IMR-90 (cell line): ENCODE results near the gene DCANP1. TPM values are rescaled to one million over a fixed set of nuclear protein-coding genes. Genes with fewer than 3 reads are reported as not detected.

Experiments used
- ATAC-seq: fragments of 200-7000 bp; cut with Tn5 transposase; 2 replicates; pipeline ENCODE4 v1.9.1; 2020; ENCODE audit warnings: low read depth, mild to moderate bottlenecking, moderate library complexity
- BruUV-seq: library from RNA; stranded (reverse); fragments of 400-500 nt; replicated peaks from 2 replicates; lab custom pipeline; 2021; lab: Mats Ljungman, UMichigan
- CTCF ChIA-PET: fragments of 300-600 bp; formaldehyde crosslinking; extraction: SDS; loops from one replicate; lab custom pipeline; 2021; ENCODE audit warnings: antibody characterized with exemption; lab: Yijun Ruan, JAX
- POLR2A ChIA-PET: fragments of 300-600 bp; sonication (Branson Sonifier 250); formaldehyde crosslinking; loops from one replicate; lab custom pipeline; 2022; ENCODE audit warnings: antibody characterized with exemption; ENCODE audit not compliant: unreplicated experiment; lab: Charles Lee
- DNase-seq: peaks from one replicate; pipeline ENCODE4 v3.0.0; 2013
- H2AFZ ChIP-seq: replicated peaks from 2 replicates; pipeline ENCODE3; 2013; ENCODE audit warnings: low read length, mild to moderate bottlenecking; ENCODE audit not compliant: poor library complexity
- H2AK5ac ChIP-seq: 2 replicates; pipeline ENCODE4 v1.6.1; 2013; ENCODE audit warnings: low read depth, low read length, inconsistent platforms
- H2AK9ac ChIP-seq: replicated peaks from 2 replicates; pipeline ENCODE3; 2013; ENCODE audit warnings: mild to moderate bottlenecking, low read depth, low read length, moderate library complexity; ENCODE audit not compliant: poor library complexity
- H2BK120ac ChIP-seq: 2 replicates; pipeline ENCODE4 v1.6.1; 2013; ENCODE audit warnings: low read depth, low read length, inconsistent platforms
- H2BK15ac ChIP-seq: 3 replicates; pipeline ENCODE4 v1.6.1; 2013; ENCODE audit warnings: low read depth, low read length, inconsistent platforms
- H2BK20ac ChIP-seq: 2 replicates; pipeline ENCODE4 v1.6.1; 2013; ENCODE audit warnings: low read depth, mild to moderate bottlenecking, inconsistent platforms, low read length, moderate library complexity
- H2BK5ac ChIP-seq: 2 replicates; pipeline ENCODE4 v1.6.1; 2013; ENCODE audit warnings: mild to moderate bottlenecking, low read depth, low read length, inconsistent platforms; ENCODE audit not compliant: poor library complexity, severe bottlenecking
- H3K14ac ChIP-seq: replicated peaks from 2 replicates; pipeline ENCODE4 v1.6.1; 2013; ENCODE audit warnings: low read depth, low read length, inconsistent platforms
- H3K18ac ChIP-seq: 2 replicates; pipeline ENCODE4 v1.6.1; 2013; ENCODE audit warnings: low read depth, low read length, control low read depth
- H3K23ac ChIP-seq: 2 replicates; pipeline ENCODE4 v1.6.1; 2013; ENCODE audit warnings: low read depth, low read length, inconsistent platforms
- H3K27ac ChIP-seq: 2 replicates; pipeline ENCODE4 v1.5.1; 2013; ENCODE audit warnings: mild to moderate bottlenecking, control low read depth, low read length; ENCODE audit not compliant: insufficient read depth
- H3K27me3 ChIP-seq: 2 replicates; pipeline ENCODE4 v1.6.1; 2013; ENCODE audit warnings: low read length; ENCODE audit not compliant: control insufficient read depth, insufficient read depth
- H3K36me3 ChIP-seq: 2 replicates; pipeline ENCODE4 v1.6.1; 2013; ENCODE audit warnings: low read length, mixed read lengths; ENCODE audit not compliant: control insufficient read depth, insufficient read depth
- H3K4ac ChIP-seq: 2 replicates; pipeline ENCODE4 v1.6.1; 2013; ENCODE audit warnings: low read depth, low read length, inconsistent platforms
- H3K4me1 ChIP-seq: 2 replicates; pipeline ENCODE4 v1.6.1; 2013; ENCODE audit warnings: low read length, mixed read lengths; ENCODE audit not compliant: control insufficient read depth, insufficient read depth
- H3K4me2 ChIP-seq: 2 replicates; pipeline ENCODE4 v1.6.1; 2013; ENCODE audit warnings: low read depth, mild to moderate bottlenecking, control low read depth, low read length, moderate library complexity
- H3K4me3 ChIP-seq: 2 replicates; pipeline ENCODE4 v1.5.1; 2013; ENCODE audit warnings: low read depth, mild to moderate bottlenecking, control low read depth, low read length, moderate library complexity; ENCODE audit not compliant: insufficient read depth
- H3K56ac ChIP-seq: 2 replicates; pipeline ENCODE4 v1.6.1; 2013; ENCODE audit warnings: low read length, inconsistent platforms; ENCODE audit not compliant: insufficient read depth; ENCODE audit errors: extremely low read depth
- H3K79me1 ChIP-seq, 2 experiments: 2 replicates each; pipeline ENCODE4 v1.6.1; 2013; ENCODE audit warnings: low read length in 2 of 2, inconsistent platforms in 1 of 2, low read depth in 1 of 2
- H3K9ac ChIP-seq: 2 replicates; pipeline ENCODE4 v1.6.1; 2013; ENCODE audit warnings: low read depth, low read length, control low read depth
- H3K9me1 ChIP-seq: 2 replicates; pipeline ENCODE4 v1.6.1; 2013; ENCODE audit warnings: low read length, inconsistent platforms; ENCODE audit not compliant: insufficient read depth
- H3K9me3 ChIP-seq: 2 replicates; pipeline ENCODE4 v1.6.1; 2013; ENCODE audit warnings: low read length; ENCODE audit not compliant: control insufficient read depth, insufficient read depth
- H4K20me1 ChIP-seq: 2 replicates; pipeline ENCODE4 v1.6.1; 2013; ENCODE audit warnings: low read length, inconsistent platforms; ENCODE audit not compliant: insufficient read depth
- H4K5ac ChIP-seq: 2 replicates; pipeline ENCODE4 v1.6.1; 2013; ENCODE audit warnings: mild to moderate bottlenecking, low read depth, low read length, control low read depth
- H4K8ac ChIP-seq, 2 experiments: 2 replicates each; pipeline ENCODE4 v1.6.1; 2013; ENCODE audit warnings: low read depth in 2 of 2, low read length in 2 of 2, control low read depth in 1 of 2, inconsistent platforms in 1 of 2
- H4K91ac ChIP-seq: 2 replicates; pipeline ENCODE4 v1.6.1; 2013; ENCODE audit warnings: low read depth, low read length, inconsistent platforms; ENCODE audit not compliant: insufficient read depth
- FOS ChIP-seq: fragments of 150-350 bp; IDR thresholded peaks from 2 replicates; pipeline ENCODE4 v1.6.1; 2016; ENCODE audit warnings: low read depth, low read length
- MAFK ChIP-seq: IDR thresholded peaks from 2 replicates; pipeline ENCODE4 v1.6.1; 2012; ENCODE audit warnings: low read depth, low read length, improper control_type of control experiment
- MAZ ChIP-seq: IDR thresholded peaks from 2 replicates; pipeline ENCODE4 v1.6.1; 2012; ENCODE audit warnings: low read depth, mild to moderate bottlenecking, low read length, improper control_type of control experiment, moderate library complexity, borderline replicate concordance
- NFE2L2 ChIP-seq: fragments of 150-350 bp; IDR thresholded peaks from 2 replicates; pipeline ENCODE4 v1.6.1; 2016; ENCODE audit warnings: low read depth, mild to moderate bottlenecking, low read length
- RAD21 ChIP-seq: IDR thresholded peaks from 2 replicates; pipeline ENCODE4 v1.6.1; 2012; ENCODE audit warnings: low read length, improper control_type of control experiment
- WGBS, 2 experiments: methylation state at CpG; one replicate each; pipeline versions ENCODE4 v1.1.5 to v1.1.7; 2013; ENCODE audit warnings: missing lambda C conversion rate in 2 of 2; ENCODE audit not compliant: insufficient read length in 1 of 2; ENCODE audit errors: extremely low coverage in 2 of 2; 5-methylcytosine and 5-hydroxymethylcytosine counted together
- dilution Hi-C: fragments of 300-500 bp; cut with HindIII; formaldehyde crosslinking; loops from one replicate; pipeline ENCODE4 v1.14.3; 2018; ENCODE audit warnings: low sequenced_read_pairs; ENCODE audit not compliant: unreplicated experiment
- in situ Hi-C: fragments of 300-500 bp; cut with MboI; formaldehyde crosslinking; loops from 3 replicates; pipeline ENCODE4 v1.14.3; 2019; ENCODE audit warnings: low sequenced_read_pairs, inconsistent platforms, mixed read lengths
- intact Hi-C: fragments of 100-400 bp; cut with micrococcal nuclease; formaldehyde crosslinking; loops from 2 replicates; pipeline ENCODE4 v1.10.0; 2022
- polyA plus RNA-seq, 3 experiments: library from polyadenylated mRNA; depleted of rRNA; stranded (reverse); fragments of >200 nt; gene quantifications; 2 replicates each; pipeline ENCODE4 v1.2.3, GENCODE V29; 2012; ENCODE audit warnings: low replicate concordance in 1 of 3
- total RNA-seq: library from RNA; depleted of rRNA; stranded (reverse); fragments of >200 nt; gene quantifications from 2 replicates; pipeline ENCODE4 v1.2.3, GENCODE V29; 2012
- TF ChIP-seq, protein P1 (sequence below): fragments of 150-350 bp; IDR thresholded peaks from 2 replicates; pipeline ENCODE4 v1.6.1; 2017; ENCODE audit warnings: mild to moderate bottlenecking, antibody characterized with exemption, low read length, low read depth

The DCANP1 gene
- total and polyA plus RNA-seq, 2 of the 4 experiments (the other 2 are of a cell fraction), result not detected

DNA sequence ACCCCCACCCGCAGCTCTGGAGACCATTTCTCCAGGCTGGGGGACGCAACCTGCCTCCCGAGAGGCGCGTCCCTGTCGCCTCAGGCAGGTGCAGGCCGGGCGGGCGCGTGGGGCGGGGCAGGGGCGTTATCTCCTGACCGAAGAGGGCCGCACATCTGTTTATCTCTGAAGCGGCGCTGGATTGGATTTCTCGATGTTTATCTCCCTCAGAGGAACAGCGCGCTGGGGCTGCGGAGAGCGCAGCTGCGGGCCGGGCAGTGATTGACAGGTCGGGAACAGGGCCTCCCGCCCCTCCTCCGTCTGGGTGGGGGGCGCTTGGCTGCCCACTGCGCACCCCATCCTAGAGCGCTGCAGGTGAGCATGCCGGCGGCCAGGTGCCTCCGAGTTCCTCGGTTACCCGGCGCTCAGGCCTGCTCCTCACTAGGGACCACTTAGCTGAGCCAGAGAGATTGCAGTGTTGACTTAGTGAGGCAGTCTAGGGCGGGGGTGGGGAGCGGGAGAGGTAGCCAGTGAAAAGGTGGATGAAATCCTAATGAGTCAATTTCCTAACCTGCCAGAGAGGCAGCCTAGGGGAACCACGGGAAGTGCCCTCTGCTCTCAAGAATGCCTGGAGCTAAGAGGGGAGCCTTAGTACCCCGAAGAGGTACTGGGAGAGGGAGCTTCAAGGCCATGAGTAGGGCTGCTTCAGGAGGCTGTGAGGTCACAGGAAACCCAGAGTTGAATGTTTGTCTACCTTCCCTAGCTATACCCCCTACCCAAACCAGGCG lies 44.6 kb upstream of the DCANP1 start (continued):
- TF ChIP-seq, protein P1, sequence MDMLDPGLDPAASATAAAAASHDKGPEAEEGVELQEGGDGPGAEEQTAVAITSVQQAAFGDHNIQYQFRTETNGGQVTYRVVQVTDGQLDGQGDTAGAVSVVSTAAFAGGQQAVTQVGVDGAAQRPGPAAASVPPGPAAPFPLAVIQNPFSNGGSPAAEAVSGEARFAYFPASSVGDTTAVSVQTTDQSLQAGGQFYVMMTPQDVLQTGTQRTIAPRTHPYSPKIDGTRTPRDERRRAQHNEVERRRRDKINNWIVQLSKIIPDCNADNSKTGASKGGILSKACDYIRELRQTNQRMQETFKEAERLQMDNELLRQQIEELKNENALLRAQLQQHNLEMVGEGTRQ, result no peak

DNA sequence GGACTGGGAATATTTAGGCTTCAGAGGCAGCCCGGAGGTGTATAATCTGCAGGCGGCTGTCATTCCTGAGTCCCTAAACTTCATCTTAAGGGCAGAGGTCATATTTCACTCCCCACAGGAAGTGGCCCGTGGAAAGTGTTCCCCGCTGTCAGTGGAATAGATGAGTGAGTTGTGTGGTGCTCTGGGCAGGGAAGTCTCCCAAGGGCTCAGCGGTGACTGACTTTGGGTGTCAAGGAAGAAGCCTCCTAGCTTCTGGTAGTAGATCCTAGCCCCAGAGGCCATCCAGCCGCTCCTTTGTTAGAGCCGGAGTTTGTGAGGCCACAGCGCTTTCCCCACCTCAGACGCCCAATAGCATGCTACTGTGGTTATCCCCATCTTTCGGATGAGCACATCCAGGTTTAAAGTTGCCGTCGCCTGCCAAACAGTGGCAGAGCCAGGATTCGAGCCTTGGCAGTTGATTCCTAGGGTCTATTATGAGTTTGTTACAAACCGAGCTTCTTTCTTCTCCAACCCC lies 43.9 kb upstream of the DCANP1 start:
- Histone ChIP-seq H3K4me3 (no peak overlapping the region), H3K23ac (no peak overlapping the region), H2AFZ (no peak overlapping the region), H4K8ac (no peak overlapping the region), H4K20me1 (no peaks in the 10 kb centered on the region), H3K4me2 (no peak overlapping the region), H2BK5ac (no peak overlapping the region), H3K36me3 (no peaks in the 10 kb centered on the region), H3K4ac (no peak overlapping the region), H3K79me1 (no peaks in the 10 kb centered on the region), H2AK9ac (no peak overlapping the region), H3K18ac (no peak overlapping the region), H3K9ac (no peak overlapping the region), H4K91ac (no peak overlapping the region), H3K27me3 (peaks cover 45% of the 10 kb centered on the region), H3K9me1 (no peaks in the 10 kb centered on the region), H2AK5ac (no peak overlapping the region), H3K56ac (no peak overlapping the region), H2BK120ac (no peak overlapping the region), H2BK20ac (no peak overlapping the region), H3K27ac (no peak overlapping the region), H2BK15ac (no peak overlapping the region), H3K4me1 (peaks cover 15% of the 10 kb centered on the region), H3K9me3 (no peaks in the 10 kb centered on the region), H3K14ac (no peak overlapping the region), H4K5ac (no peak overlapping the region)
- no peak for TF ChIP-seq RAD21
- TF ChIP-seq MAZ, result no peak
- TF ChIP-seq NFE2L2, result no peak
- no peak for TF ChIP-seq MAFK
- no peak for TF ChIP-seq FOS
- intact Hi-C loops, result no loop called here
- in situ Hi-C loops, result no loop called here
- BruUV-seq, result no TSS peak
- ATAC-seq (no peak), DNase-seq (no peak)
- WGBS, 2 experiments, result 75% methylated on average over 5 of the region's 14 CpGs; no CpG with 5 or more reads in 1 of the 2 experiments
- POLR2A ChIA-PET, result interaction anchor here (0.6 kb wide), 1 partner anchor 15 kb away, joined by 28 read pairs; no protein-coding TSS in a partner anchor
- dilution Hi-C loops, result no loop called here
- CTCF ChIA-PET, result no interaction called here
